GM12878 (cell line): Measurements from ENCODE around the gene STK11. TPM values are rescaled to one million over a fixed set of nuclear protein-coding genes. Genes with fewer than 3 reads are reported as not detected.

Experiments
- ATF7 ChIP-seq: fragments of 450-650 bp; IDR thresholded peaks from 2 replicates; pipeline ENCODE4 v1.6.1; 2016; ENCODE audit warnings: low read depth, mild to moderate bottlenecking
- EP300 ChIP-seq, 2 experiments: fragments of 150-350 bp in 1 of 2; IDR thresholded peaks; 2 replicates each; pipeline ENCODE4 v1.6.1; 2011 to 2012; ENCODE audit warnings: low read depth in 2 of 2, low read length in 2 of 2, borderline replicate concordance in 1 of 2, improper control_type of control experiment in 1 of 2, inconsistent platforms in 1 of 2; ENCODE audit not compliant: control insufficient read depth in 1 of 2
- EZH2 ChIP-seq: IDR thresholded peaks from 2 replicates; pipeline ENCODE4 v1.6.1; 2012; ENCODE audit warnings: low read depth, mild to moderate bottlenecking, control low read depth, inconsistent platforms, low read length, borderline replicate concordance; ENCODE audit not compliant: control insufficient read depth
- JUND ChIP-seq: IDR thresholded peaks from 2 replicates; pipeline ENCODE4 v1.6.1; 2012; ENCODE audit warnings: low read depth, mild to moderate bottlenecking, low read length, improper control_type of control experiment, moderate library complexity
- MEF2A ChIP-seq: IDR thresholded peaks from 2 replicates; pipeline ENCODE4 v1.6.1; 2011; ENCODE audit warnings: low read depth, mild to moderate bottlenecking, low read length, moderate library complexity; ENCODE audit not compliant: insufficient read depth
- POLR2A ChIP-seq: IDR thresholded peaks from 2 replicates; pipeline ENCODE4 v1.6.1; 2011; ENCODE audit warnings: low read depth, mild to moderate bottlenecking, low read length
- POLR2AphosphoS2 ChIP-seq: IDR thresholded peaks from 2 replicates; pipeline ENCODE4 v1.6.1; 2011; ENCODE audit warnings: low read depth, mild to moderate bottlenecking, low read length, improper control_type of control experiment, moderate library complexity
- POLR2AphosphoS5 ChIP-seq: IDR thresholded peaks from 2 replicates; pipeline ENCODE4 v1.6.1; 2011; ENCODE audit warnings: mild to moderate bottlenecking, low read length, inconsistent platforms
- RFX5 ChIP-seq: IDR thresholded peaks from 2 replicates; pipeline ENCODE4 v1.6.1; 2011; ENCODE audit warnings: low read depth, low read length, improper control_type of control experiment
- SMAD5 ChIP-seq: IDR thresholded peaks from 2 replicates; pipeline ENCODE4 v1.6.1; 2016; ENCODE audit warnings: antibody characterized with exemption, low read depth
- SPI1 ChIP-seq: IDR thresholded peaks from 2 replicates; pipeline ENCODE4 v1.6.1; 2011; ENCODE audit warnings: low read depth, mild to moderate bottlenecking, low read length, moderate library complexity, borderline replicate concordance; ENCODE audit not compliant: insufficient read depth
- SREBF1 ChIP-seq: IDR thresholded peaks from 2 replicates; pipeline ENCODE4 v1.6.1; 2012; ENCODE audit warnings: mild to moderate bottlenecking, low read length
- TARDBP ChIP-seq: IDR thresholded peaks from 2 replicates; pipeline ENCODE4 v1.6.1; 2016; ENCODE audit warnings: borderline replicate concordance
- ZNF217 ChIP-seq: fragments of 450-650 bp; IDR thresholded peaks from 2 replicates; pipeline ENCODE4 v1.6.1; 2017; ENCODE audit warnings: antibody characterized with exemption, mild to moderate bottlenecking
- polyA plus RNA-seq, 11 experiments: library from polyadenylated mRNA; depleted of rRNA in 4 of 11; unstranded in 6 of 11; stranded (reverse) in 5 of 11; fragments of >200 nt; fragmentation: Nextera tagmentation in 4 of 11; fragmentation: Illumina TruSeq in 1 of 11; extraction: Ambion mirVana in 4 of 11; extraction: Trizol in 1 of 11; gene quantifications; 1 replicate in 1 of 11; 2 replicates in 10 of 11; pipeline versions ENCODE4 v1.2.1 to v1.2.3, GENCODE V29; 2011 to 2016; ENCODE audit warnings: inconsistent platforms in 2 of 11, missing spikeins in 2 of 11, low read depth in 1 of 11
- total RNA-seq, 4 experiments: library from RNA; depleted of rRNA in 3 of 4; stranded (reverse); fragments of >200 nt in 3 of 4; fragmentation: Illumina TruSeq in 1 of 4; extraction: Trizol in 1 of 4; gene quantifications; 2 replicates each; pipeline versions ENCODE4 v1.2.1 to v1.2.3, GENCODE V29; 2013 to 2021
- TF ChIP-seq, protein P1 (sequence below): IDR thresholded peaks from 2 replicates; pipeline ENCODE4 v1.6.1; 2012; ENCODE audit warnings: improper control_type of control experiment, low read depth, low read length; ENCODE audit not compliant: insufficient replicate concordance
- TF ChIP-seq, protein P2 (sequence below): fragments of 450-650 bp; formaldehyde crosslinking; IDR thresholded peaks from 2 replicates; pipeline ENCODE4 v1.5.0; 2022; ENCODE audit warnings: mild to moderate bottlenecking, missing genetic modification characterization
- TF ChIP-seq, protein P3 (sequence below): IDR thresholded peaks from 2 replicates; pipeline ENCODE4 v1.6.1; 2012; ENCODE audit warnings: low read depth, low read length, improper control_type of control experiment
- TF ChIP-seq, protein P4 (sequence below): fragments of 450-650 bp; IDR thresholded peaks from 2 replicates; pipeline ENCODE4 v1.6.1; 2014; ENCODE audit warnings: mild to moderate bottlenecking
- TF ChIP-seq, protein P5 (sequence below): IDR thresholded peaks from 2 replicates; pipeline ENCODE4 v1.6.1; 2012; ENCODE audit warnings: low read depth, low read length, improper control_type of control experiment

Gene STK11
- total and polyA plus RNA-seq, 10 of the 15 experiments (the other 5 are each of a cell fraction or from before 2014, with no cell fraction given) = 0.33 to 71.0 (median 23.8) TPM

DNA sequence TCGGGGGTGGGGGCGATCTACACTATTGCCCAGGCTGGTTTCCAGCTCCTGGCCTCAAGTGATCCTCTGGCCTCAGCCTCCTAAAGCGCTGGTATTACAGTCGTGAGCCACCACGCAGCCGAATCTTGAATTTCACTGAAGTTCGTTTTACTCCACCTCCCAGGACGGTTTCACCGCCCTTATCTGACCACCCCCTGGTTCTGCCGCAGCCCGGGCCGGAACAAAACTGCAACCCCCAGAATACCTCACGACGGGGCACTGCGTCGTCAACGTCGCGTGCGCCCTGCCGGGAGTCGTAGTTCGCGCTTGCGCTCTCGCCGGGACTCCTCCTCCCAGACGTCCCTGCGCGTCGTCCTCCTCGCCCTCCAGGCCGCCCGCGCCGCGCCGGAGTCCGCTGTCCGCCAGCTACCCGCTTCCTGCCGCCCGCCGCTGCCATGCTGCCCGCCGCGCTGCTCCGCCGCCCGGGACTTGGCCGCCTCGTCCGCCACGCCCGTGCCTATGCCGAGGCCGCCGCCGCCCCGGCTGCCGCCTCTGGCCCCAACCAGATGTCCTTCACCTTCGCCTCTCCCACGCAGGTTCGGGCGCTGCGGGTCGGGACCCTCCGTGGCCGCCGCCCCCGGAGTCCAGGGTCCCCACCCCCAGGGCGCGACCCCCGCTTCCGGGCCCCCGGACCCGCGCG, 36.0 kb downstream of the STK11 start, which contains the start of gene ATP5F1D (continued):
- TF ChIP-seq, protein P1, sequence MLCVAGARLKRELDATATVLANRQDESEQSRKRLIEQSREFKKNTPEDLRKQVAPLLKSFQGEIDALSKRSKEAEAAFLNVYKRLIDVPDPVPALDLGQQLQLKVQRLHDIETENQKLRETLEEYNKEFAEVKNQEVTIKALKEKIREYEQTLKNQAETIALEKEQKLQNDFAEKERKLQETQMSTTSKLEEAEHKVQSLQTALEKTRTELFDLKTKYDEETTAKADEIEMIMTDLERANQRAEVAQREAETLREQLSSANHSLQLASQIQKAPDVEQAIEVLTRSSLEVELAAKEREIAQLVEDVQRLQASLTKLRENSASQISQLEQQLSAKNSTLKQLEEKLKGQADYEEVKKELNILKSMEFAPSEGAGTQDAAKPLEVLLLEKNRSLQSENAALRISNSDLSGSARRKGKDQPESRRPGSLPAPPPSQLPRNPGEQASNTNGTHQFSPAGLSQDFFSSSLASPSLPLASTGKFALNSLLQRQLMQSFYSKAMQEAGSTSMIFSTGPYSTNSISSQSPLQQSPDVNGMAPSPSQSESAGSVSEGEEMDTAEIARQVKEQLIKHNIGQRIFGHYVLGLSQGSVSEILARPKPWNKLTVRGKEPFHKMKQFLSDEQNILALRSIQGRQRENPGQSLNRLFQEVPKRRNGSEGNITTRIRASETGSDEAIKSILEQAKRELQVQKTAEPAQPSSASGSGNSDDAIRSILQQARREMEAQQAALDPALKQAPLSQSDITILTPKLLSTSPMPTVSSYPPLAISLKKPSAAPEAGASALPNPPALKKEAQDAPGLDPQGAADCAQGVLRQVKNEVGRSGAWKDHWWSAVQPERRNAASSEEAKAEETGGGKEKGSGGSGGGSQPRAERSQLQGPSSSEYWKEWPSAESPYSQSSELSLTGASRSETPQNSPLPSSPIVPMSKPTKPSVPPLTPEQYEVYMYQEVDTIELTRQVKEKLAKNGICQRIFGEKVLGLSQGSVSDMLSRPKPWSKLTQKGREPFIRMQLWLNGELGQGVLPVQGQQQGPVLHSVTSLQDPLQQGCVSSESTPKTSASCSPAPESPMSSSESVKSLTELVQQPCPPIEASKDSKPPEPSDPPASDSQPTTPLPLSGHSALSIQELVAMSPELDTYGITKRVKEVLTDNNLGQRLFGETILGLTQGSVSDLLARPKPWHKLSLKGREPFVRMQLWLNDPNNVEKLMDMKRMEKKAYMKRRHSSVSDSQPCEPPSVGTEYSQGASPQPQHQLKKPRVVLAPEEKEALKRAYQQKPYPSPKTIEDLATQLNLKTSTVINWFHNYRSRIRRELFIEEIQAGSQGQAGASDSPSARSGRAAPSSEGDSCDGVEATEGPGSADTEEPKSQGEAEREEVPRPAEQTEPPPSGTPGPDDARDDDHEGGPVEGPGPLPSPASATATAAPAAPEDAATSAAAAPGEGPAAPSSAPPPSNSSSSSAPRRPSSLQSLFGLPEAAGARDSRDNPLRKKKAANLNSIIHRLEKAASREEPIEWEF = no peak
- TF ChIP-seq SMAD5 (no peak), EP300 (IDR thresholded peaks at IDR 0.05; ENCODE audit: borderline replicate concordance in 1 of 2, control insufficient read depth in 1 of 2, low read depth in 2 of 2, low read length in 2 of 2) (no peak), JUND (no peak), SPI1 (no peak), SREBF1 (peak; percentile 82), POLR2A (peak; percentile 77), MEF2A (0 out of 2 replicates have a peak, but pooled peaks have one; percentile 11), TARDBP (peak; percentile 96), POLR2AphosphoS5 (no peak), RFX5 (no peak), ZNF217 (peak; percentile 29; the same call in 1 of the 2 replicates), ATF7 (no peak), POLR2AphosphoS2 (no peak), EZH2 (no peak)
- TF ChIP-seq, protein P2, sequence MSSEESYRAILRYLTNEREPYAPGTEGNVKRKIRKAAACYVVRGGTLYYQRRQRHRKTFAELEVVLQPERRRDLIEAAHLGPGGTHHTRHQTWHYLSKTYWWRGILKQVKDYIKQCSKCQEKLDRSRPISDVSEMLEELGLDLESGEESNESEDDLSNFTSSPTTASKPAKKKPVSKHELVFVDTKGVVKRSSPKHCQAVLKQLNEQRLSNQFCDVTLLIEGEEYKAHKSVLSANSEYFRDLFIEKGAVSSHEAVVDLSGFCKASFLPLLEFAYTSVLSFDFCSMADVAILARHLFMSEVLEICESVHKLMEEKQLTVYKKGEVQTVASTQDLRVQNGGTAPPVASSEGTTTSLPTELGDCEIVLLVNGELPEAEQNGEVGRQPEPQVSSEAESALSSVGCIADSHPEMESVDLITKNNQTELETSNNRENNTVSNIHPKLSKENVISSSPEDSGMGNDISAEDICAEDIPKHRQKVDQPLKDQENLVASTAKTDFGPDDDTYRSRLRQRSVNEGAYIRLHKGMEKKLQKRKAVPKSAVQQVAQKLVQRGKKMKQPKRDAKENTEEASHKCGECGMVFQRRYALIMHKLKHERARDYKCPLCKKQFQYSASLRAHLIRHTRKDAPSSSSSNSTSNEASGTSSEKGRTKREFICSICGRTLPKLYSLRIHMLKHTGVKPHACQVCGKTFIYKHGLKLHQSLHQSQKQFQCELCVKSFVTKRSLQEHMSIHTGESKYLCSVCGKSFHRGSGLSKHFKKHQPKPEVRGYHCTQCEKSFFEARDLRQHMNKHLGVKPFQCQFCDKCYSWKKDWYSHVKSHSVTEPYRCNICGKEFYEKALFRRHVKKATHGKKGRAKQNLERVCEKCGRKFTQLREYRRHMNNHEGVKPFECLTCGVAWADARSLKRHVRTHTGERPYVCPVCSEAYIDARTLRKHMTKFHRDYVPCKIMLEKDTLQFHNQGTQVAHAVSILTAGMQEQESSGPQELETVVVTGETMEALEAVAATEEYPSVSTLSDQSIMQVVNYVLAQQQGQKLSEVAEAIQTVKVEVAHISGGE (CRISPR knock-in tag) = no peak
- TF ChIP-seq, protein P3, sequence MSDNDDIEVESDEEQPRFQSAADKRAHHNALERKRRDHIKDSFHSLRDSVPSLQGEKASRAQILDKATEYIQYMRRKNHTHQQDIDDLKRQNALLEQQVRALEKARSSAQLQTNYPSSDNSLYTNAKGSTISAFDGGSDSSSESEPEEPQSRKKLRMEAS = peak; percentile 78
- TF ChIP-seq, protein P4, sequence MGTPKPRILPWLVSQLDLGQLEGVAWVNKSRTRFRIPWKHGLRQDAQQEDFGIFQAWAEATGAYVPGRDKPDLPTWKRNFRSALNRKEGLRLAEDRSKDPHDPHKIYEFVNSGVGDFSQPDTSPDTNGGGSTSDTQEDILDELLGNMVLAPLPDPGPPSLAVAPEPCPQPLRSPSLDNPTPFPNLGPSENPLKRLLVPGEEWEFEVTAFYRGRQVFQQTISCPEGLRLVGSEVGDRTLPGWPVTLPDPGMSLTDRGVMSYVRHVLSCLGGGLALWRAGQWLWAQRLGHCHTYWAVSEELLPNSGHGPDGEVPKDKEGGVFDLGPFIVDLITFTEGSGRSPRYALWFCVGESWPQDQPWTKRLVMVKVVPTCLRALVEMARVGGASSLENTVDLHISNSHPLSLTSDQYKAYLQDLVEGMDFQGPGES = no peak
- TF ChIP-seq, protein P5, sequence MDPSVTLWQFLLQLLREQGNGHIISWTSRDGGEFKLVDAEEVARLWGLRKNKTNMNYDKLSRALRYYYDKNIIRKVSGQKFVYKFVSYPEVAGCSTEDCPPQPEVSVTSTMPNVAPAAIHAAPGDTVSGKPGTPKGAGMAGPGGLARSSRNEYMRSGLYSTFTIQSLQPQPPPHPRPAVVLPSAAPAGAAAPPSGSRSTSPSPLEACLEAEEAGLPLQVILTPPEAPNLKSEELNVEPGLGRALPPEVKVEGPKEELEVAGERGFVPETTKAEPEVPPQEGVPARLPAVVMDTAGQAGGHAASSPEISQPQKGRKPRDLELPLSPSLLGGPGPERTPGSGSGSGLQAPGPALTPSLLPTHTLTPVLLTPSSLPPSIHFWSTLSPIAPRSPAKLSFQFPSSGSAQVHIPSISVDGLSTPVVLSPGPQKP = peak; percentile 94
